Ishikawa (cell line): ENCODE measurements around the gene AFAP1L1.

Source experiments
- CEBPB ChIP-seq: IDR thresholded peaks from 2 replicates; pipeline ENCODE4 v1.6.1; 2012
- EGR1 ChIP-seq: IDR thresholded peaks from 2 replicates; pipeline ENCODE4 v1.6.1; 2012
- EP300 ChIP-seq: IDR thresholded peaks from 2 replicates; pipeline ENCODE4 v1.6.1; 2012; ENCODE audit warnings: borderline replicate concordance
- FOXM1 ChIP-seq: IDR thresholded peaks from 2 replicates; pipeline ENCODE4 v1.6.1; 2012; ENCODE audit warnings: low read depth, borderline replicate concordance
- YY1 ChIP-seq: IDR thresholded peaks from 2 replicates; pipeline ENCODE4 v1.6.1; 2012; ENCODE audit warnings: low read depth

- TF ChIP-seq EP300 = no peak
- TF ChIP-seq YY1 = no peak
- no peak for TF ChIP-seq EGR1
- no peak for TF ChIP-seq FOXM1
- no peak for TF ChIP-seq CEBPB
These were observed 10.9 kb upstream of the AFAP1L1 start for GRCh38 chr5:149260761-149261160.
